Measurements from ENCODE around the gene FANCI.

Gene FANCI

GRCh38 chr15:89319678-89320077 is 75.9 kb downstream of the FANCI start:
- TF ChIP-seq CTCF (IDR thresholded peaks at IDR 0.05; ENCODE audit: insufficient read depth, missing control alignments) = no peak
- FAIRE-seq (no peak), DNase-seq (ENCODE audit: insufficient read length, low spot score) (no peak)

GRCh38 chr15:89320200-89320599 is 76.4 kb downstream of the FANCI start:
- FAIRE-seq = no peak

GRCh38 chr15:89321521-89322410 is 78.0 kb downstream of the FANCI start:
- DNase-seq (ENCODE audit: insufficient read length, low spot score) = no peak
- FAIRE-seq = no peak
- TF ChIP-seq CTCF (IDR thresholded peaks at IDR 0.05; ENCODE audit: insufficient read depth, missing control alignments) = no peak

More at GRCh38 chr15:89320200-89320599, 76.4 kb downstream of the FANCI start:
- DNase-seq (ENCODE audit: insufficient read length, low spot score) = no peak
- no peak for TF ChIP-seq CTCF (IDR thresholded peaks at IDR 0.05; ENCODE audit: insufficient read depth, missing control alignments)

GRCh38 chr15:89322822-89323221 is 79.0 kb downstream of the FANCI start:
- no peak for TF ChIP-seq CTCF (IDR thresholded peaks at IDR 0.05; ENCODE audit: insufficient read depth, missing control alignments)
- DNase-seq (ENCODE audit: insufficient read length, low spot score) = no peak
- no peak for FAIRE-seq

- DNase-seq (ENCODE audit: insufficient read length, low spot score) (no peak), FAIRE-seq (no peak)
- TF ChIP-seq CTCF (IDR thresholded peaks at IDR 0.05; ENCODE audit: insufficient read depth, missing control alignments) = no peak
Measured at GRCh38 chr15:89323825-89324224, 80.0 kb downstream of the FANCI start.

GRCh38 chr15:89325039-89325803 is 81.4 kb downstream of the FANCI start:
- no peak for TF ChIP-seq CTCF (IDR thresholded peaks at IDR 0.05; ENCODE audit: insufficient read depth, missing control alignments)
- FAIRE-seq (no peak), DNase-seq (ENCODE audit: insufficient read length, low spot score) (no peak)

Data from D721Med (cell line).